ENCODE measurements around the gene RFX1. TPM values are rescaled to one million over a fixed set of nuclear protein-coding genes. Genes with fewer than 3 reads are reported as not detected.

RFX1 gene
- total RNA-seq, 1 experiment from 2014 or later = 14.9 TPM

GRCh38 chr19:13992025-13992424 is 14.1 kb downstream of the RFX1 start:
- no peaks in the 10 kb centered on the region for H3K27me3 Mint-ChIP-seq (ENCODE audit: unreplicated experiment)
- H3K36me3 Mint-ChIP-seq (ENCODE audit: insufficient read depth, unreplicated experiment) = peaks cover 16% of the 10 kb centered on the region
- intact Hi-C loops (cut with micrococcal nuclease; ENCODE audit: unreplicated experiment) = no loop called here
- BruUV-seq (replicated peaks) = no TSS peak
- no peak overlapping the region for H3K4me3 Mint-ChIP-seq (ENCODE audit: low read depth, unreplicated experiment)
- no peak overlapping the region for H3K27ac Mint-ChIP-seq (ENCODE audit: unreplicated experiment)
- CTCF ChIA-PET = no interaction called here
- H3K9me3 Mint-ChIP-seq (ENCODE audit: low read depth, unreplicated experiment) = no peaks in the 10 kb centered on the region
- no peak for DNase-seq
- H3K4me1 Mint-ChIP-seq (ENCODE audit: low read depth, unreplicated experiment) = no peaks in the 10 kb centered on the region
- TF ChIP-seq CTCF (IDR thresholded peaks at IDR 0.05; ENCODE audit: unreplicated experiment) = no peak

GRCh38 chr19:13990085-13990484 is 16.0 kb downstream of the RFX1 start:
- H3K27me3 Mint-ChIP-seq (ENCODE audit: unreplicated experiment) = no peaks in the 10 kb centered on the region
- H3K36me3 Mint-ChIP-seq (ENCODE audit: insufficient read depth, unreplicated experiment) = peaks cover 16% of the 10 kb centered on the region
- no peaks in the 10 kb centered on the region for H3K4me1 Mint-ChIP-seq (ENCODE audit: low read depth, unreplicated experiment)
- no peak for DNase-seq
- H3K27ac Mint-ChIP-seq (ENCODE audit: unreplicated experiment) = no peak overlapping the region
- no peak overlapping the region for H3K4me3 Mint-ChIP-seq (ENCODE audit: low read depth, unreplicated experiment)
- CTCF ChIA-PET = interaction anchor here (1.8 kb wide), 1 partner anchor 32 kb away, joined by 3 read pairs; no protein-coding TSS in a partner anchor
- intact Hi-C loops (cut with micrococcal nuclease; ENCODE audit: unreplicated experiment) = no loop called here
- TF ChIP-seq CTCF (IDR thresholded peaks at IDR 0.05; ENCODE audit: unreplicated experiment) = no peak
- H3K9me3 Mint-ChIP-seq (ENCODE audit: low read depth, unreplicated experiment) = no peaks in the 10 kb centered on the region
- BruUV-seq (replicated peaks) = no TSS peak

- H3K4me3 Mint-ChIP-seq (ENCODE audit: low read depth, unreplicated experiment) = no peak overlapping the region
- no TSS peak for BruUV-seq (replicated peaks)
- CTCF ChIA-PET = interaction anchor here (1.8 kb wide), 1 partner anchor 33 kb away, joined by 3 read pairs; no protein-coding TSS in a partner anchor
- no peaks in the 10 kb centered on the region for H3K27me3 Mint-ChIP-seq (ENCODE audit: unreplicated experiment)
- no peaks in the 10 kb centered on the region for H3K4me1 Mint-ChIP-seq (ENCODE audit: low read depth, unreplicated experiment)
- no peak for DNase-seq
- intact Hi-C loops (cut with micrococcal nuclease; ENCODE audit: unreplicated experiment) = no loop called here
- peaks cover 16% of the 10 kb centered on the region for H3K36me3 Mint-ChIP-seq (ENCODE audit: insufficient read depth, unreplicated experiment)
- no peak overlapping the region for H3K27ac Mint-ChIP-seq (ENCODE audit: unreplicated experiment)
- TF ChIP-seq CTCF (IDR thresholded peaks at IDR 0.05; ENCODE audit: unreplicated experiment) = no peak
- no peaks in the 10 kb centered on the region for H3K9me3 Mint-ChIP-seq (ENCODE audit: low read depth, unreplicated experiment)
Observed at GRCh38 chr19:13989487-13989886, 16.6 kb downstream of the RFX1 start.

- Mint-ChIP-seq H3K4me1 (ENCODE audit: low read depth, unreplicated experiment) (no peaks in the 10 kb centered on the region), H3K4me3 (ENCODE audit: low read depth, unreplicated experiment) (no peak overlapping the region), H3K36me3 (ENCODE audit: insufficient read depth, unreplicated experiment) (peaks cover 16% of the 10 kb centered on the region), H3K27ac (ENCODE audit: unreplicated experiment) (no peak overlapping the region), H3K9me3 (ENCODE audit: low read depth, unreplicated experiment) (no peaks in the 10 kb centered on the region), H3K27me3 (ENCODE audit: unreplicated experiment) (no peaks in the 10 kb centered on the region)
- CTCF ChIA-PET = no interaction called here
- no peak for TF ChIP-seq CTCF (IDR thresholded peaks at IDR 0.05; ENCODE audit: unreplicated experiment)
- intact Hi-C loops (cut with micrococcal nuclease; ENCODE audit: unreplicated experiment) = no loop called here
- DNase-seq = no peak
- BruUV-seq (replicated peaks) = no TSS peak
Observed at GRCh38 chr19:13987101-13987890, 18.8 kb downstream of the RFX1 start.

Measured in Calu3 (cell line).